Caco-2 (cell line): Measurements from ENCODE around the gene KLHDC8A. TPM values are rescaled to one million over a fixed set of nuclear protein-coding genes. Genes with fewer than 3 reads are reported as not detected.
"Not testable (repeated sequence)": the region's sequence is repeated elsewhere in the genome, so short reads cannot be mapped to it uniquely, and the experiment has no call there.

ENCODE experiments used
- BruUV-seq: library from RNA; stranded (reverse); fragments of 400-500 nt; replicated peaks from 2 replicates; lab custom pipeline; 2021; lab: Mats Ljungman, UMichigan
- CTCF ChIA-PET: fragments of 300-600 bp; sonication (Branson Sonifier 250); formaldehyde crosslinking; loops from one replicate; lab custom pipeline; 2022; ENCODE audit warnings: antibody characterized with exemption; lab: Charles Lee
- POLR2A ChIA-PET: fragments of 300-600 bp; sonication (Branson Sonifier 250); formaldehyde crosslinking; loops from one replicate; lab custom pipeline; 2022; ENCODE audit warnings: antibody characterized with exemption; lab: Charles Lee
- DNase-seq, 2 experiments: peaks; one replicate each; pipeline versions ENCODE4 v3.0.0 to v3.0.0-alpha.2; 2020 to 2022
- H3K27me3 ChIP-seq: replicated peaks from 2 replicates; pipeline ENCODE4 v1.6.0; 2011; ENCODE audit warnings: low read length; ENCODE audit not compliant: control insufficient read depth, insufficient read depth
- H3K36me3 ChIP-seq: 2 replicates; pipeline ENCODE4 v1.5.1; 2011; ENCODE audit warnings: low read length; ENCODE audit not compliant: control insufficient read depth, insufficient read depth
- H3K4me1 ChIP-seq: fragments of 250-450 bp; sonication (Bioruptor Pico); 2 replicates; pipeline ENCODE4 v1.5.1; 2020; ENCODE audit warnings: mild to moderate bottlenecking
- H3K4me3 ChIP-seq: 2 replicates; pipeline ENCODE4 v1.5.1; 2011; ENCODE audit warnings: low read depth, mild to moderate bottlenecking, control low read depth, low read length
- H3K9me3 ChIP-seq: fragments of 250-450 bp; sonication (Bioruptor Pico); 2 replicates; pipeline ENCODE4 v1.5.1; 2020; ENCODE audit warnings: mild to moderate bottlenecking, moderate library complexity
- H3K27ac Mint-ChIP-seq: one replicate; pipeline ENCODE4 v1.8.0; 2022; ENCODE audit warnings: mixed read lengths; ENCODE audit not compliant: unreplicated experiment
- H3K27me3 Mint-ChIP-seq: one replicate; pipeline ENCODE4 v1.8.0; 2022; ENCODE audit warnings: mixed read lengths; ENCODE audit not compliant: insufficient read depth, unreplicated experiment
- H3K36me3 Mint-ChIP-seq: one replicate; pipeline ENCODE4 v1.8.0; 2022; ENCODE audit warnings: mild to moderate bottlenecking, mixed read lengths; ENCODE audit not compliant: insufficient read depth, unreplicated experiment
- H3K4me1 Mint-ChIP-seq: one replicate; pipeline ENCODE4 v1.8.0; 2022; ENCODE audit warnings: low read depth, mixed read lengths; ENCODE audit not compliant: unreplicated experiment
- H3K4me3 Mint-ChIP-seq: one replicate; pipeline ENCODE4 v1.8.0; 2022; ENCODE audit warnings: mild to moderate bottlenecking, moderate library complexity, mixed read lengths; ENCODE audit not compliant: unreplicated experiment
- H3K9me3 Mint-ChIP-seq: one replicate; pipeline ENCODE4 v1.8.0; 2022; ENCODE audit warnings: mixed read lengths; ENCODE audit not compliant: unreplicated experiment
- intact Hi-C: fragments of 100-400 bp; cut with micrococcal nuclease; formaldehyde crosslinking; loops from one replicate; pipeline ENCODE4 v1.10.0; 2022; ENCODE audit not compliant: unreplicated experiment
- total RNA-seq: library from RNA; stranded (reverse); gene quantifications from 2 replicates; pipeline ENCODE4 v1.2.3, GENCODE V29; 2022
- TF ChIP-seq, protein P1 (sequence below), 2 experiments: fragments of 200-600 bp in 1 of 2; IDR thresholded peaks; 1 replicate in 1 of 2; 2 replicates in 1 of 2; pipeline versions ENCODE4 v1.5.1 to v1.8.0; 2011 to 2022; ENCODE audit warnings: antibody characterized with exemption in 1 of 2, control low read depth in 1 of 2, inconsistent platforms in 1 of 2, low read depth in 1 of 2, low read length in 1 of 2, mild to moderate bottlenecking in 1 of 2, moderate library complexity in 1 of 2; ENCODE audit not compliant: insufficient read depth in 1 of 2, severe bottlenecking in 1 of 2, unreplicated experiment in 1 of 2

Gene KLHDC8A
- total RNA-seq, 1 experiment from 2014 or later: not detected

DNA sequence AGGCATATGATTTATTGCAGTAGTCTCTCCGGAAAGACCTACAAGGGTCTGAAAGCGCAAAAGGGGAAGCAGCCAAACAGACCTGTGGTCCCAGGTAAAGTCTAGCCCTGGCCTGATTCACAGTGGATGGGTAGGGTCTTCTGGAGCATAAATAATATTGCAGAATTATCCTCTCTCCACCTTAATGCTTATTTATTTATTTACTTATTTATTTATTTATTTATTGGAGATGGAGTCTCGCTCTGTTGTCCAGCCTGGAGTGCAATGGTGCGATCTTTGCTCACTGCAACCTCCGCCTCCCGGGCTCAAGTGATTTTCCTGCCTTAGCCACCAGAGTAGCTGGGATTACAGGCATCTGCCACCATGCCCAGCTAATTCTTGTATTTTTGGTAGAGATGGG, 11.8 kb upstream of the KLHDC8A start:
- Histone ChIP-seq H3K4me1 (no peaks in the 10 kb centered on the region), H3K36me3 (no peaks in the 10 kb centered on the region), H3K9me3 (no peaks in the 10 kb centered on the region), H3K4me3 (no peak overlapping the region), H3K27me3 (no peaks in the 10 kb centered on the region)
- Mint-ChIP-seq H3K4me3 (no peak overlapping the region), H3K36me3 (no peaks in the 10 kb centered on the region), H3K4me1 (no peaks in the 10 kb centered on the region), H3K27ac (no peak overlapping the region), H3K27me3 (peaks cover 9% of the 10 kb centered on the region), H3K9me3 (no peaks in the 10 kb centered on the region)
- CTCF ChIA-PET: no interaction called here
- no TSS peak for BruUV-seq
- intact Hi-C loops: no loop called here
- no peak for DNase-seq
- TF ChIP-seq, protein P1, sequence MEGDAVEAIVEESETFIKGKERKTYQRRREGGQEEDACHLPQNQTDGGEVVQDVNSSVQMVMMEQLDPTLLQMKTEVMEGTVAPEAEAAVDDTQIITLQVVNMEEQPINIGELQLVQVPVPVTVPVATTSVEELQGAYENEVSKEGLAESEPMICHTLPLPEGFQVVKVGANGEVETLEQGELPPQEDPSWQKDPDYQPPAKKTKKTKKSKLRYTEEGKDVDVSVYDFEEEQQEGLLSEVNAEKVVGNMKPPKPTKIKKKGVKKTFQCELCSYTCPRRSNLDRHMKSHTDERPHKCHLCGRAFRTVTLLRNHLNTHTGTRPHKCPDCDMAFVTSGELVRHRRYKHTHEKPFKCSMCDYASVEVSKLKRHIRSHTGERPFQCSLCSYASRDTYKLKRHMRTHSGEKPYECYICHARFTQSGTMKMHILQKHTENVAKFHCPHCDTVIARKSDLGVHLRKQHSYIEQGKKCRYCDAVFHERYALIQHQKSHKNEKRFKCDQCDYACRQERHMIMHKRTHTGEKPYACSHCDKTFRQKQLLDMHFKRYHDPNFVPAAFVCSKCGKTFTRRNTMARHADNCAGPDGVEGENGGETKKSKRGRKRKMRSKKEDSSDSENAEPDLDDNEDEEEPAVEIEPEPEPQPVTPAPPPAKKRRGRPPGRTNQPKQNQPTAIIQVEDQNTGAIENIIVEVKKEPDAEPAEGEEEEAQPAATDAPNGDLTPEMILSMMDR (IDR thresholded peaks at IDR 0.05; ENCODE audit: insufficient read depth in 1 of 2, low read depth in 1 of 2, low read length in 1 of 2, severe bottlenecking in 1 of 2, unreplicated experiment in 1 of 2): no peak
- POLR2A ChIA-PET: no interaction called here

DNA sequence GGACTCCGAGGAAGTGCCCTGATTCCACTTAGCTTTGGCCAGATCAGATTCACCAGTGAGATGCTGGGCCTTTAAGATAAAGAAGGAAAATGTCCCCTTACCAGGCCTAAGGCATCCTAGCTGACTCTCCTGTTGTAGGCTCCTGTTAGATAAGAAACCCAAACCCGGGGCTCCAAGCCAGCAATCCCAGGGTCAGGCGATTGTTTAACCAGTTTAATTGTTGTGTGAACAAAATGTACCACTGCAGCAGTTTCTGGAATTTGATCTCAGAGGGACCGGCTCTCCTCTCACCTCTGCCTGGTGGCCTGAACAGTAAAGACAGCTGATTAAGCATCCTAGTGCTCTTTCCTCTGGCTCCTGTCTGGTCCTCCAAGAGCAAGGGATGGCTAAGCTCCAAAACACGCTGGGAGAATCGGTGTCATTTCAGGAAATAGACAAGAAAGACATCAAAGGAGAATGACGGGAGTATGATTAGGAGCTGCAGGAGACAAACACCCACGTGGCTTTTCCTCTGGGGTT, 9.3 kb upstream of the KLHDC8A start:
- Histone ChIP-seq H3K4me3 (no peak overlapping the region), H3K4me1 (no peaks in the 10 kb centered on the region), H3K9me3 (no peaks in the 10 kb centered on the region), H3K27me3 (no peaks in the 10 kb centered on the region), H3K36me3 (no peaks in the 10 kb centered on the region)
- no peak overlapping the region for H3K27ac Mint-ChIP-seq
- intact Hi-C loops: no loop called here
- DNase-seq: no peak
- H3K36me3 Mint-ChIP-seq: no peaks in the 10 kb centered on the region
- H3K9me3 Mint-ChIP-seq: no peaks in the 10 kb centered on the region
- POLR2A ChIA-PET: no interaction called here
- CTCF ChIA-PET: interaction anchor here (0.6 kb wide), 2 partner anchors 41 to 92 kb away, joined by 3 read pairs; no protein-coding TSS in a partner anchor
- TF ChIP-seq, protein P1 (IDR thresholded peaks at IDR 0.05; ENCODE audit: insufficient read depth in 1 of 2, low read depth in 1 of 2, low read length in 1 of 2, severe bottlenecking in 1 of 2, unreplicated experiment in 1 of 2): no peak
- BruUV-seq: no TSS peak
- no peak overlapping the region for H3K4me3 Mint-ChIP-seq
- peaks cover 10% of the 10 kb centered on the region for H3K27me3 Mint-ChIP-seq
- no peaks in the 10 kb centered on the region for H3K4me1 Mint-ChIP-seq

DNA sequence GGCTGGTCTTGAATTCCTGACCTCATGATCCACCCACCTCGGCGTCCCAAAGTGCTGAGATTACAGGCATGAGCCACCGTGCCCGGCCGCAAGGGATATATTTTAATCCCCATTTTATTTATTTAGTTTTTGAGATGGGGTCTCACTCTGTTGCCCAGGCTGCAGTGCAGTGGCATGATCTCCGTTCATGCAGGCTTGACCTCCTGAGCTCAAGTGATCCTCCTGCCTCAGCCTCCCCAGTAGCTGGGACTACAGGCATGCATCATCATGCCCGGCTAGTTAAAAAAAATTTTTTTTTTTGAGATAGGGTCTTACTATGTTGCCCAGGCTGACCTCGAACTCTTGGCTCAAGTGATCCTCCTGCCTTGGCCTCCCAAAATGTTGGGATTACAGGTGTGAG, 8.4 kb upstream of the KLHDC8A start:
- H3K4me3 Mint-ChIP-seq, H3K27me3 ChIP-seq, BruUV-seq, H3K36me3 ChIP-seq, H3K9me3 ChIP-seq, POLR2A ChIA-PET, H3K4me3 ChIP-seq, DNase-seq, intact Hi-C loops, H3K36me3 Mint-ChIP-seq, H3K9me3 Mint-ChIP-seq, H3K4me1 ChIP-seq, H3K27ac Mint-ChIP-seq, H3K4me1 Mint-ChIP-seq: not testable (repeated sequence)
- H3K27me3 Mint-ChIP-seq: peaks cover 13% of the 10 kb centered on the region
- CTCF ChIA-PET: interaction anchor here (0.6 kb wide), 1 partner anchor 40 kb away, joined by 3 read pairs; no protein-coding TSS in a partner anchor
